Skeletal muscle tissue (tissue), 4 donors: ENCODE measurements around the gene SLC9A6. TPM values are rescaled to one million over a fixed set of nuclear protein-coding genes. Genes with fewer than 3 reads are reported as not detected.
A peak's percentile ranks its signal among the peaks of the same experiment; 100 is the strongest.

Experiments used
- H3K27ac ChIP-seq: one replicate; pipeline ENCODE4 v1.7.0; 2013; ENCODE audit warnings: mild to moderate bottlenecking, low read depth, low read length, inconsistent platforms
- H3K27me3 ChIP-seq, 3 donors: one replicate each; pipeline ENCODE4 v1.7.0; 2013; ENCODE audit warnings: low read length in 3 of 3; ENCODE audit not compliant: control insufficient read depth in 3 of 3, insufficient read depth in 3 of 3
- H3K36me3 ChIP-seq, 3 donors: one replicate each; pipeline ENCODE4 v1.7.0; 2013; ENCODE audit warnings: low read length in 3 of 3; ENCODE audit not compliant: control insufficient read depth in 3 of 3, insufficient read depth in 3 of 3
- H3K4me1 ChIP-seq, 3 donors: one replicate each; pipeline ENCODE4 v1.7.0; 2013; ENCODE audit warnings: low read length in 3 of 3, mild to moderate bottlenecking in 3 of 3; ENCODE audit not compliant: control insufficient read depth in 3 of 3, insufficient read depth in 3 of 3
- H3K4me3 ChIP-seq, 3 donors: one replicate each; pipeline ENCODE4 v1.7.0; 2013; ENCODE audit warnings: low read length in 3 of 3
- H3K9ac ChIP-seq, 3 donors: one replicate each; pipeline ENCODE4 v1.7.0; 2013; ENCODE audit warnings: low read length in 3 of 3, mild to moderate bottlenecking in 3 of 3, moderate library complexity in 2 of 3, low read depth in 1 of 3
- H3K9me3 ChIP-seq, 3 donors: one replicate each; pipeline ENCODE4 v1.7.0; 2013; ENCODE audit warnings: low read length in 3 of 3; ENCODE audit not compliant: control insufficient read depth in 3 of 3
- total RNA-seq: library from RNA; depleted of rRNA; stranded (reverse); fragments of >200 nt; gene quantifications from one replicate; pipeline ENCODE4 v1.2.3, GENCODE V29; 2014
- donor health status: Osteomylitis.

Gene SLC9A6
- total RNA-seq, 1 donor from 2014 or later, result 12.5 TPM

GRCh38 chrX:135981668-135982067 lies 3.6 kb upstream of the SLC9A6 start:
- Histone ChIP-seq H3K27me3 (no peaks in the 10 kb centered on the region), H3K36me3 (no peaks in the 10 kb centered on the region), H3K9ac (no peak overlapping the region), H3K27ac (no peak overlapping the region), H3K9me3 (no peaks in the 10 kb centered on the region), H3K4me3 (no peak overlapping the region), H3K4me1 (peaks cover 0 to 7% (median 3%) of the 10 kb centered on the region in 3 donors)

- Histone ChIP-seq H3K4me3 (no peak overlapping the region), H3K9me3 (no peaks in the 10 kb centered on the region), H3K27me3 (no peaks in the 10 kb centered on the region), H3K27ac (no peak overlapping the region), H3K4me1 (peaks cover 0 to 10% (median 3%) of the 10 kb centered on the region in 3 donors), H3K36me3 (no peaks in the 10 kb centered on the region), H3K9ac (no peak overlapping the region)
Measured at GRCh38 chrX:135982860-135983259, 2.4 kb upstream of the SLC9A6 start.

- H3K27me3 ChIP-seq, result no peaks in the 10 kb centered on the region
- peak overlapping the region in 1 of 3 donors; percentile 14 for H3K9ac ChIP-seq
- H3K36me3 ChIP-seq, result no peaks in the 10 kb centered on the region
- peak overlapping the region in 1 of 3 donors; percentile 87 for H3K4me3 ChIP-seq
- no peaks in the 10 kb centered on the region for H3K9me3 ChIP-seq
- peaks cover 0 to 10% (median 3%) of the 10 kb centered on the region in 3 donors for H3K4me1 ChIP-seq
- peak overlapping the region; percentile 55 for H3K27ac ChIP-seq
Measured at GRCh38 chrX:135984256-135984655, 979 bp upstream of the SLC9A6 start.

GRCh38 chrX:135984791-135985156 lies 461 bp upstream of the SLC9A6 start:
- Histone ChIP-seq H3K27me3 (no peaks in the 10 kb centered on the region), H3K4me3 (peak overlapping the region; percentile 72 to 87 (median 84)), H3K36me3 (no peaks in the 10 kb centered on the region), H3K9me3 (no peaks in the 10 kb centered on the region), H3K27ac (peak overlapping the region; percentile 55), H3K9ac (peak overlapping the region; percentile 71 to 92 (median 84)), H3K4me1 (peaks cover 0 to 10% (median 3%) of the 10 kb centered on the region in 3 donors)

GRCh38 chrX:135985973-135986310 lies 707 bp downstream of the SLC9A6 start:
- Histone ChIP-seq H3K4me1 (peaks cover 0 to 10% (median 3%) of the 10 kb centered on the region in 3 donors), H3K36me3 (no peaks in the 10 kb centered on the region), H3K9ac (peak overlapping the region; percentile 70 to 84 (median 80)), H3K27ac (peak overlapping the region; percentile 55), H3K27me3 (no peaks in the 10 kb centered on the region), H3K4me3 (peak overlapping the region; percentile 83 to 85 (median 84)), H3K9me3 (no peaks in the 10 kb centered on the region)

- no peak overlapping the region for H3K9ac ChIP-seq
- H3K9me3 ChIP-seq, result no peaks in the 10 kb centered on the region
- H3K4me3 ChIP-seq, result no peak overlapping the region
- H3K27me3 ChIP-seq, result no peaks in the 10 kb centered on the region
- no peak overlapping the region for H3K27ac ChIP-seq
- H3K36me3 ChIP-seq, result no peaks in the 10 kb centered on the region
- H3K4me1 ChIP-seq, result peaks cover 0 to 7% (median 3%) of the 10 kb centered on the region in 3 donors
Measured at GRCh38 chrX:135988245-135988644, 3.0 kb downstream of the SLC9A6 start.

- H3K4me3 ChIP-seq, result no peak overlapping the region
- H3K9ac ChIP-seq, result no peak overlapping the region
- no peaks in the 10 kb centered on the region for H3K27me3 ChIP-seq
- H3K27ac ChIP-seq, result no peak overlapping the region
- no peaks in the 10 kb centered on the region for H3K9me3 ChIP-seq
- H3K36me3 ChIP-seq, result peaks cover 0 to 5% (median 2%) of the 10 kb centered on the region in 3 donors
- H3K4me1 ChIP-seq, result no peaks in the 10 kb centered on the region
Measured at GRCh38 chrX:136015016-136015415, 29.8 kb downstream of the SLC9A6 start.

GRCh38 chrX:136016881-136017280 lies 31.6 kb downstream of the SLC9A6 start:
- no peak overlapping the region for H3K9ac ChIP-seq
- no peaks in the 10 kb centered on the region for H3K4me1 ChIP-seq
- no peaks in the 10 kb centered on the region for H3K27me3 ChIP-seq
- no peak overlapping the region for H3K27ac ChIP-seq
- H3K9me3 ChIP-seq, result no peaks in the 10 kb centered on the region
- H3K4me3 ChIP-seq, result no peak overlapping the region
- H3K36me3 ChIP-seq, result peaks cover 0 to 4% (median 2%) of the 10 kb centered on the region in 3 donors

- Histone ChIP-seq H3K9ac (no peak overlapping the region), H3K27ac (no peak overlapping the region), H3K27me3 (no peaks in the 10 kb centered on the region), H3K9me3 (no peaks in the 10 kb centered on the region), H3K36me3 (peaks cover 0 to 5% (median 2%) of the 10 kb centered on the region in 3 donors), H3K4me3 (no peak overlapping the region), H3K4me1 (no peaks in the 10 kb centered on the region)
Measured at GRCh38 chrX:136019226-136019625, 34.0 kb downstream of the SLC9A6 start.

- Histone ChIP-seq H3K9ac (no peak overlapping the region), H3K27me3 (no peaks in the 10 kb centered on the region), H3K27ac (no peak overlapping the region), H3K36me3 (peaks cover 0 to 5% (median 2%) of the 10 kb centered on the region in 3 donors), H3K4me1 (no peaks in the 10 kb centered on the region), H3K9me3 (no peaks in the 10 kb centered on the region), H3K4me3 (no peak overlapping the region)
Measured at GRCh38 chrX:136021160-136021559, 35.9 kb downstream of the SLC9A6 start.
